ENCODE data around the gene MOV10L1.
"Not testable (repeated sequence)": the region's sequence is repeated elsewhere in the genome, so short reads cannot be mapped to it uniquely, and the experiment has no call there.

The MOV10L1 gene

GRCh38 chr22:50129121-50129736 is 39.4 kb downstream of the MOV10L1 start:
- no peak for FAIRE-seq
- no peak for DNase-seq (ENCODE audit: insufficient read length, low spot score)

- FAIRE-seq (no peak), DNase-seq (ENCODE audit: insufficient read length, low spot score) (no peak)
These were observed 42.1 kb downstream of the MOV10L1 start for GRCh38 chr22:50131894-50132293.

- FAIRE-seq (no peak), DNase-seq (ENCODE audit: insufficient read length, low spot score) (no peak)
These were observed 44.7 kb downstream of the MOV10L1 start for GRCh38 chr22:50134481-50134880.

GRCh38 chr22:50136581-50137015 is 46.8 kb downstream of the MOV10L1 start:
- DNase-seq (ENCODE audit: insufficient read length, low spot score) (no peak), FAIRE-seq (no peak)

- not testable (repeated sequence) for FAIRE-seq; DNase-seq (ENCODE audit: insufficient read length, low spot score)
These were observed 47.5 kb downstream of the MOV10L1 start for GRCh38 chr22:50137277-50137676.

GRCh38 chr22:50138041-50138440 is 48.2 kb downstream of the MOV10L1 start:
- no peak for FAIRE-seq

GRCh38 chr22:50138988-50139387 is 49.2 kb downstream of the MOV10L1 start:
- no peak for FAIRE-seq
- DNase-seq (ENCODE audit: insufficient read length, low spot score): no peak

More at GRCh38 chr22:50138041-50138440, 48.2 kb downstream of the MOV10L1 start:
- no peak for DNase-seq (ENCODE audit: insufficient read length, low spot score)

- FAIRE-seq (peak; percentile 23), DNase-seq (ENCODE audit: insufficient read length, low spot score) (no peak)
These were observed 50.1 kb downstream of the MOV10L1 start for GRCh38 chr22:50139843-50140415.

GRCh38 chr22:50140615-50141014 is 50.8 kb downstream of the MOV10L1 start:
- FAIRE-seq (no peak), DNase-seq (ENCODE audit: insufficient read length, low spot score) (no peak)

GRCh38 chr22:50141462-50141861 is 51.7 kb downstream of the MOV10L1 start:
- DNase-seq (ENCODE audit: insufficient read length, low spot score) (no peak), FAIRE-seq (no peak)

GRCh38 chr22:50141891-50142363 is 52.1 kb downstream of the MOV10L1 start:
- FAIRE-seq (no peak), DNase-seq (ENCODE audit: insufficient read length, low spot score) (no peak)

GRCh38 chr22:50143096-50143495 is 53.3 kb downstream of the MOV10L1 start:
- no peak for FAIRE-seq
- DNase-seq (ENCODE audit: insufficient read length, low spot score): no peak

- no peak for FAIRE-seq
- DNase-seq (ENCODE audit: insufficient read length, low spot score): no peak
These were observed 54.3 kb downstream of the MOV10L1 start for GRCh38 chr22:50144005-50144614.

- FAIRE-seq: no peak
- DNase-seq (ENCODE audit: insufficient read length, low spot score): no peak
These were observed 56.1 kb downstream of the MOV10L1 start for GRCh38 chr22:50145721-50146438.

- FAIRE-seq: no peak
- no peak for DNase-seq (ENCODE audit: insufficient read length, low spot score)
These were observed 56.8 kb downstream of the MOV10L1 start for GRCh38 chr22:50146439-50147238.

- not testable (repeated sequence) for DNase-seq (ENCODE audit: insufficient read length, low spot score); FAIRE-seq
These were observed 57.7 kb downstream of the MOV10L1 start for GRCh38 chr22:50147258-50148165.

- no peak for DNase-seq (ENCODE audit: insufficient read length, low spot score)
- FAIRE-seq: no peak
These were observed 58.3 kb downstream of the MOV10L1 start for GRCh38 chr22:50148166-50148500.

- FAIRE-seq (no peak), DNase-seq (ENCODE audit: insufficient read length, low spot score) (peak; percentile 55)
These were observed 59.4 kb downstream of the MOV10L1 start for GRCh38 chr22:50148991-50149721.
